AG04449 (cell line): ENCODE results near the gene XPO6.

Experiments used
- CTCF ChIA-PET: fragments of 350-600 bp; formaldehyde crosslinking; extraction: SDS; loops from one replicate; lab custom pipeline; 2021; ENCODE audit warnings: antibody characterized with exemption; lab: Yijun Ruan, JAX
- POLR2A ChIA-PET: fragments of 400-600, 350-600 bp; formaldehyde crosslinking; extraction: SDS; loops from one replicate; lab custom pipeline; 2020; ENCODE audit warnings: antibody characterized with exemption, inconsistent platforms; lab: Yijun Ruan, JAX
- DNase-seq: peaks from one replicate; pipeline ENCODE4 v3.0.0-alpha.2; 2010; ENCODE audit warnings: low read depth, low spot score
- H3K4me3 ChIP-seq: 2 replicates; pipeline ENCODE4 v1.5.1; 2011; ENCODE audit warnings: low read depth, mild to moderate bottlenecking, control low read depth, low read length
- CTCF ChIP-seq: IDR thresholded peaks from one replicate; pipeline ENCODE4 v1.5.1; 2011; ENCODE audit warnings: mild to moderate bottlenecking, moderate library complexity, low read length, control low read depth, inconsistent platforms; ENCODE audit not compliant: insufficient read depth; ENCODE audit errors: missing control alignments

XPO6 gene

DNA sequence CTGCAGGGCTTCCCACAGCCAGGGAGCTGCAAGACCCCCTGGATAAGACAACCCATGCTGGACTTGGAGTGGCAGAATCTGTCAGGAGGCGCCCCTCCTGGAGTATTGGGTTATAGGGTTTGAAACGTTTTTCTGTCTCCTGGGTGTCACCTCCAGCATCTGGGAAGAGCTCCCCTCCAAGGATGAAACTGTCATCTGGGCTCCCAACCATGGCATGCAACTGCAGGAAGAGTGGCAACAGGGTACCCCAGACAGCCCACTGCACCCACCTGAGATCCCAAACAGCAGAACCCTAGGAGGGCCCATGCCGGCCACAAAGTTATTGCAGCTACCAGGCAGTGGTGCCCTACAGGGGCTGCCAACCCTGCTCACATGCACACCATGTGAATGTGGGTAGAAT is 147.6 kb downstream of the XPO6 start:
- POLR2A ChIA-PET = no interaction called here
- no peak for TF ChIP-seq CTCF
- CTCF ChIA-PET = interaction anchor here (1.0 kb wide), 1 partner anchor 92 kb away, joined by 5 read pairs; no protein-coding TSS in a partner anchor
- no peak for DNase-seq
- H3K4me3 ChIP-seq = no peak overlapping the region

- ChIA-PET CTCF (interaction anchor here (1.0 kb wide), 1 partner anchor 91 kb away, joined by 5 read pairs; no protein-coding TSS in a partner anchor), POLR2A (no interaction called here)
- no peak for TF ChIP-seq CTCF
- no peak within 1 kb of the TSS for H3K4me3 ChIP-seq
- no peak for DNase-seq
Observed at GRCh38 chr16:28063591-28064061, 148.1 kb downstream of the XPO6 start, which contains the start of gene GSG1L. Gene GSG1L, minus strand, starts transcription at chr16:28063714. Its CDS starts 290 bp downstream, at chr16:28063424.

GRCh38 chr16:28062847-28063521 is 148.8 kb downstream of the XPO6 start:
- no peak for DNase-seq
- ChIA-PET POLR2A (no interaction called here), CTCF (interaction anchor here (0.6 kb wide), 1 partner anchor 154 kb away, joined by 3 read pairs; no protein-coding TSS in a partner anchor)
- TF ChIP-seq CTCF = no peak
- H3K4me3 ChIP-seq = no peak overlapping the region

GRCh38 chr16:28062261-28062846 is 149.4 kb downstream of the XPO6 start:
- DNase-seq = no peak
- no peak overlapping the region for H3K4me3 ChIP-seq
- ChIA-PET POLR2A (no interaction called here), CTCF (interaction anchor here (1.1 kb wide), 1 partner anchor 8 kb away, joined by 14 read pairs; no protein-coding TSS in a partner anchor)
- TF ChIP-seq CTCF = no peak

DNA sequence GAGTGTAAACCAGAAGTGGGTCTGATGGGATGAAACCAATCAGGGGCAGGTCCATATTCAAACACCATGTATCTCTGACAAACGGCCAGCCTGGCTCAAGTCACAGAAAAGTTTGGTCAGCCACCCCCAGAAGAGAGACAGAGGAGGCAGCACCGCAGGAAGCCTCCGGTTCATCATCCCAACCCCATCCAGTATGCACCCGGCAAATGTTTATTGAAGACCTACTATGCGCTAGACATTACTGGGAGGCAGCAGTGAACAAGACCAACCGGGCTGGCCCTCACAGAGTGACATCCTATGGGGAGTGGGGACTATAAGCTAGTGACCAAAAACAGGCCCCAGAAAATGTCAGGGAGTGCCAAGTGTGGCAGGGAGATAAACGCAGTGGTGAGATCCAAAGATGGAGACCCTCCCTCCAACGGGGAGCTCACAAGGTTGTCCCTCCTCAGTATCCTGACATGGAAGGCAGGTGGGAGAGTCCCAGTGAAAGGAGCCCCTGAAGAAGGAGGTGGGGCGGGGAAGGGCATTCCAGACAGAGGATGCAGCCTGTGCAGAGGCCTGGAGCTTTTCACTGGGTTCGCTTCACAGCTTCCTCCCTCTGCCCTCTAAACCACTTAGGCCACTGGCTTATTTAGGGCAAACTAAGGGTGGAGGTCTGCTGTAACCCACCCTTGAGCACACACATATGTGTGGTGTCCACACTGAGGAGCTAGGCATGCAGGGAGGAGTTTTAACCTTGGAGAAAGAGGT is 150.2 kb downstream of the XPO6 start:
- no peak for DNase-seq
- no peak for TF ChIP-seq CTCF
- CTCF ChIA-PET = interaction anchor here (1.0 to 1.1 kb wide), 2 partner anchors 9 to 12 kb away, joined by 3 to 14 read pairs; no protein-coding TSS in a partner anchor
- H3K4me3 ChIP-seq = no peak overlapping the region
- POLR2A ChIA-PET = no interaction called here
